HEK293T (cell line): ENCODE data around the gene OR4K14.

Source experiments
- CTBP1 ChIP-seq: fragments of 450-650 bp; IDR thresholded peaks from 2 replicates; pipeline ENCODE4 v1.6.1; 2016; ENCODE audit warnings: borderline replicate concordance
- FOXA1 ChIP-seq: fragments of 450-650 bp; IDR thresholded peaks from 2 replicates; pipeline ENCODE4 v1.6.1; 2016; ENCODE audit warnings: mild to moderate bottlenecking
- FOXM1 ChIP-seq: fragments of 450-650 bp; IDR thresholded peaks from 2 replicates; pipeline ENCODE4 v1.6.1; 2017; ENCODE audit warnings: mild to moderate bottlenecking, borderline replicate concordance
- SP1 ChIP-seq: fragments of 450-650 bp; IDR thresholded peaks from 2 replicates; pipeline ENCODE4 v1.6.1; 2017

GRCh38 chr14:20031058-20031457, 12.0 kb upstream of the OR4K14 start:
- no peak for TF ChIP-seq FOXM1
- TF ChIP-seq CTBP1: no peak
- no peak for TF ChIP-seq FOXA1
- TF ChIP-seq SP1: no peak
